SK-N-SH (cell line): ENCODE results near the gene SH3BP5L. TPM values are rescaled to one million over a fixed set of nuclear protein-coding genes. Genes with fewer than 3 reads are reported as not detected.
"Not testable (repeated sequence)": the region's sequence is repeated elsewhere in the genome, so short reads cannot be mapped to it uniquely, and the experiment has no call there.

Source experiments
- CTCF ChIA-PET: fragments of 300-600, 350-600 bp; formaldehyde crosslinking; extraction: SDS; loops from one replicate; lab custom pipeline; 2021; lab: Yijun Ruan, JAX
- POLR2A ChIA-PET: fragments of 350-600 bp; sonication (Branson Sonifier 250); formaldehyde crosslinking; extraction: SDS; loops from one replicate; lab custom pipeline; 2020; ENCODE audit warnings: antibody characterized with exemption, inconsistent platforms; lab: Yijun Ruan, JAX
- DNase-seq: peaks from one replicate; pipeline ENCODE4 v3.0.0; 2012
- H2AFZ ChIP-seq: fragments of 200-600 bp; sonication (generic); 2 replicates; pipeline ENCODE4 v1.8.1; 2016; ENCODE audit warnings: antibody characterized with exemption, mild to moderate bottlenecking, low read depth
- H3F3A ChIP-seq: fragments of 200-600 bp; sonication (generic); replicated peaks from 2 replicates; pipeline ENCODE3; 2016; ENCODE audit warnings: antibody characterized with exemption, mild to moderate bottlenecking; ENCODE audit not compliant: insufficient read depth
- H3K27ac ChIP-seq, 2 experiments: fragments of 200-500 bp in 1 of 2; fragments of 200-600 bp in 1 of 2; sonication (Bioruptor generic) in 1 of 2; sonication (generic), shearing (Covaris generic) in 1 of 2; 2 replicates each; pipeline versions ENCODE4 v1.5.1 to v1.6.1; 2014 to 2016; ENCODE audit warnings: low read depth in 2 of 2, inconsistent platforms in 1 of 2, low read length in 1 of 2, mild to moderate bottlenecking in 1 of 2, mixed read lengths in 1 of 2
- H3K27me3 ChIP-seq: fragments of 200-600 bp; sonication (generic), shearing (Covaris generic); 2 replicates; pipeline ENCODE4 v1.6.1; 2016; ENCODE audit warnings: mixed run types; ENCODE audit not compliant: insufficient read depth
- H3K36me3 ChIP-seq, 2 experiments: fragments of 200-500 bp in 1 of 2; fragments of 200-600 bp in 1 of 2; sonication (Bioruptor generic) in 1 of 2; sonication (generic) in 1 of 2; replicated peaks in 1 of 2; 2 replicates each; pipeline versions ENCODE3 to v1.5.1; 2014 to 2016; ENCODE audit warnings: low read length in 1 of 2, mild to moderate bottlenecking in 1 of 2; ENCODE audit not compliant: insufficient read depth in 2 of 2, control insufficient read depth in 1 of 2
- H3K4me1 ChIP-seq, 2 experiments: fragments of 200-500 bp in 1 of 2; fragments of 200-600 bp in 1 of 2; sonication (Bioruptor generic) in 1 of 2; sonication (generic), shearing (Covaris generic) in 1 of 2; 2 replicates each; pipeline versions ENCODE4 v1.5.1 to v1.6.1; 2014 to 2016; ENCODE audit warnings: low read depth in 1 of 2, low read length in 1 of 2, mixed run types in 1 of 2; ENCODE audit not compliant: insufficient read depth in 2 of 2, control insufficient read depth in 1 of 2
- H3K4me2 ChIP-seq: fragments of 200-600 bp; sonication (generic), shearing (Covaris generic); 2 replicates; pipeline ENCODE4 v1.6.1; 2017; ENCODE audit warnings: mixed run types
- H3K4me3 ChIP-seq, 2 experiments: fragments of 200-500 bp in 1 of 2; fragments of 200-600 bp in 1 of 2; sonication (Bioruptor generic) in 1 of 2; sonication (generic), shearing (Covaris generic) in 1 of 2; 2 replicates each; pipeline versions ENCODE4 v1.5.1 to v1.8.1; 2014 to 2016; ENCODE audit warnings: low read depth in 2 of 2, inconsistent platforms in 1 of 2, low read length in 1 of 2, mild to moderate bottlenecking in 1 of 2, mixed read lengths in 1 of 2, moderate library complexity in 1 of 2
- H3K79me2 ChIP-seq: fragments of 200-600 bp; sonication (generic); 2 replicates; pipeline ENCODE4 v1.8.1; 2017; ENCODE audit warnings: mild to moderate bottlenecking; ENCODE audit not compliant: insufficient read depth
- H3K9ac ChIP-seq: fragments of 200-600 bp; sonication (generic); 2 replicates; pipeline ENCODE4 v1.6.1; 2017; ENCODE audit warnings: mixed run types
- H3K9me2 ChIP-seq: fragments of 200-600 bp; sonication (generic); 2 replicates; pipeline ENCODE4 v1.6.1; 2017; ENCODE audit warnings: mixed run types
- H3K9me3 ChIP-seq: fragments of 200-600 bp; sonication (generic); 2 replicates; pipeline ENCODE4 v1.6.1; 2017; ENCODE audit warnings: mixed run types, mild to moderate bottlenecking, moderate library complexity
- H4K20me1 ChIP-seq: fragments of 200-600 bp; sonication (generic); 2 replicates; pipeline ENCODE4 v1.6.1; 2017; ENCODE audit warnings: mild to moderate bottlenecking, mixed run types; ENCODE audit not compliant: insufficient read depth
- GATA2 ChIP-seq: sonication (generic); formaldehyde crosslinking; IDR thresholded peaks from 2 replicates; pipeline ENCODE4 v1.5.0; 2020; ENCODE audit warnings: mild to moderate bottlenecking, missing genetic modification reagents
- NRF1 ChIP-seq: IDR thresholded peaks from 2 replicates; pipeline ENCODE4 v1.6.1; 2012; ENCODE audit warnings: low read depth, mild to moderate bottlenecking, low read length
- WGBS: methylation state at CpG from one replicate; pipeline ENCODE4 v1.1.6; 2017; ENCODE audit warnings: low lambda C conversion rate; 5-methylcytosine and 5-hydroxymethylcytosine counted together
- polyA plus RNA-seq, 3 experiments: library from polyadenylated mRNA; depleted of rRNA; stranded (reverse); fragments of >200 nt; gene quantifications; 2 replicates each; pipeline ENCODE4 v1.2.3, GENCODE V29; 2012
- TF ChIP-seq, protein P1 (sequence below): fragments of 150-350 bp; IDR thresholded peaks from 2 replicates; pipeline ENCODE4 v1.6.1; 2016; ENCODE audit warnings: mild to moderate bottlenecking, low read depth, low read length
- TF ChIP-seq, protein P2 (sequence below): IDR thresholded peaks from 2 replicates; pipeline ENCODE4; 2012
- TF ChIP-seq, protein P3 (sequence below): IDR thresholded peaks from 2 replicates; pipeline ENCODE4 v1.6.1; 2012; ENCODE audit warnings: mild to moderate bottlenecking, low read depth, low read length, moderate library complexity

SH3BP5L gene
- polyA plus RNA-seq, 1 of the 3 experiments (the other 2 are of a cell fraction): 32.1 TPM

DNA sequence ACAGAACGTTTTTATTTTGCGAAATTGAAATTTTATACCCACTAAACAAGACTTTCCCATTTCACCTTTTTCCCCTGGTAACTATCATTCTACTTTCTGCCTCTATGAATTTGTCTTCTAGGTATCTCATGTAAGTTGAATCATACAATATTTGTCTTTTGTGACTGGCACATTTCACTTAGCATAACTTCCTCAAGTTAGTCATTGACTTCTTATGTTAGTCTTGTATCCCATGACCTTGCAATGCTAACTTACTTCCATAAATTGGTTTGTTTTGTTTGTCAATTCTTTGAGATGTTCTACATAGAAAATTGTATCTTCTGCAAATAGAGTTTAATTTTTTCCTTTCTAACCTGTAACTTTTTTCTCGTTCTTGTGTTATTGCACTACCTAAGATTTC is 26.9 kb downstream of the SH3BP5L start:
- CTCF ChIA-PET: interaction anchor here (2.0 kb wide), 1 partner anchor 8 kb away, joined by 7 read pairs; no protein-coding TSS in a partner anchor
- DNase-seq: no peak
- no peaks in the 10 kb centered on the region for H3K9me3 ChIP-seq

DNA sequence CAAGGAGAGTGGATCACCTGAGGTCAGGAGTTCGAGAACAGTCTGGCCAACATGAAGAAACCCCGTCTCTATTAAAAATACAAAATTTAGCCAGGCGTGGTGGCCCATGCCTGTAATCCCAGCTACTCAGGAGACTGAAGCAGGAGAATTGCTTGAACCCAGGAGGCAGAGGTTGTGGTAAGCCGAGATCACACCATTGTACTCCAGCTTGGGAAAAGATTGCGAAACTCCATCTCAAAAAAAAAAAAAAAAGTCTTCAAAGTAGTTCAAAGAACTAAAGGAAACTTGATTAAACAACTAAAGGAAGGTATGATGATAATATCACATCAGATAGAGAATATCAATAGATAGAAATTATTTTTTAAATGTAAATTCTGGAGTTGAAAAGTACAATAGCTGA is 31.1 kb downstream of the SH3BP5L start:
- H3K9ac ChIP-seq, H3K79me2 ChIP-seq, H3F3A ChIP-seq, H3K4me1 ChIP-seq, H3K27me3 ChIP-seq, H3K9me3 ChIP-seq, H4K20me1 ChIP-seq, H3K4me2 ChIP-seq, POLR2A ChIA-PET, H3K9me2 ChIP-seq, H2AFZ ChIP-seq, H3K27ac ChIP-seq, DNase-seq, H3K4me3 ChIP-seq, H3K36me3 ChIP-seq: not testable (repeated sequence)
- CTCF ChIA-PET: interaction anchor here (0.7 to 1.9 kb wide), 4 partner anchors 11 to 19 kb away, joined by 3 to 8 read pairs (median 4); no protein-coding TSS in a partner anchor
- 7% methylated on average over 5 of the region's 5 CpGs for WGBS

More for the DNA sequence above, 26.9 kb downstream of the SH3BP5L start:
- no peak overlapping the region for H2AFZ ChIP-seq
- no peaks in the 10 kb centered on the region for H3F3A ChIP-seq
- no peaks in the 10 kb centered on the region for H3K79me2 ChIP-seq
- H3K9me2 ChIP-seq: no peaks in the 10 kb centered on the region
- H3K4me3 ChIP-seq: no peak overlapping the region
- H3K27ac ChIP-seq: no peak overlapping the region
- no peaks in the 10 kb centered on the region for H3K4me1 ChIP-seq
- POLR2A ChIA-PET: no interaction called here
- no peaks in the 10 kb centered on the region for H3K36me3 ChIP-seq
- H3K9ac ChIP-seq: no peak overlapping the region
- 22% methylated on average over 3 of the region's 3 CpGs for WGBS
- TF ChIP-seq, protein P1, sequence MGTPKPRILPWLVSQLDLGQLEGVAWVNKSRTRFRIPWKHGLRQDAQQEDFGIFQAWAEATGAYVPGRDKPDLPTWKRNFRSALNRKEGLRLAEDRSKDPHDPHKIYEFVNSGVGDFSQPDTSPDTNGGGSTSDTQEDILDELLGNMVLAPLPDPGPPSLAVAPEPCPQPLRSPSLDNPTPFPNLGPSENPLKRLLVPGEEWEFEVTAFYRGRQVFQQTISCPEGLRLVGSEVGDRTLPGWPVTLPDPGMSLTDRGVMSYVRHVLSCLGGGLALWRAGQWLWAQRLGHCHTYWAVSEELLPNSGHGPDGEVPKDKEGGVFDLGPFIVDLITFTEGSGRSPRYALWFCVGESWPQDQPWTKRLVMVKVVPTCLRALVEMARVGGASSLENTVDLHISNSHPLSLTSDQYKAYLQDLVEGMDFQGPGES: no peak
- TF ChIP-seq NRF1: no peak
- TF ChIP-seq GATA2 (CRISPR knock-in tag): no peak
- TF ChIP-seq, protein P2, sequence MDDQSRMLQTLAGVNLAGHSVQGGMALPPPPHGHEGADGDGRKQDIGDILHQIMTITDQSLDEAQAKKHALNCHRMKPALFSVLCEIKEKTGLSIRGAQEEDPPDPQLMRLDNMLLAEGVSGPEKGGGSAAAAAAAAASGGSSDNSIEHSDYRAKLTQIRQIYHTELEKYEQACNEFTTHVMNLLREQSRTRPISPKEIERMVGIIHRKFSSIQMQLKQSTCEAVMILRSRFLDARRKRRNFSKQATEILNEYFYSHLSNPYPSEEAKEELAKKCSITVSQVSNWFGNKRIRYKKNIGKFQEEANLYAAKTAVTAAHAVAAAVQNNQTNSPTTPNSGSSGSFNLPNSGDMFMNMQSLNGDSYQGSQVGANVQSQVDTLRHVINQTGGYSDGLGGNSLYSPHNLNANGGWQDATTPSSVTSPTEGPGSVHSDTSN: no peak
- TF ChIP-seq, protein P3, sequence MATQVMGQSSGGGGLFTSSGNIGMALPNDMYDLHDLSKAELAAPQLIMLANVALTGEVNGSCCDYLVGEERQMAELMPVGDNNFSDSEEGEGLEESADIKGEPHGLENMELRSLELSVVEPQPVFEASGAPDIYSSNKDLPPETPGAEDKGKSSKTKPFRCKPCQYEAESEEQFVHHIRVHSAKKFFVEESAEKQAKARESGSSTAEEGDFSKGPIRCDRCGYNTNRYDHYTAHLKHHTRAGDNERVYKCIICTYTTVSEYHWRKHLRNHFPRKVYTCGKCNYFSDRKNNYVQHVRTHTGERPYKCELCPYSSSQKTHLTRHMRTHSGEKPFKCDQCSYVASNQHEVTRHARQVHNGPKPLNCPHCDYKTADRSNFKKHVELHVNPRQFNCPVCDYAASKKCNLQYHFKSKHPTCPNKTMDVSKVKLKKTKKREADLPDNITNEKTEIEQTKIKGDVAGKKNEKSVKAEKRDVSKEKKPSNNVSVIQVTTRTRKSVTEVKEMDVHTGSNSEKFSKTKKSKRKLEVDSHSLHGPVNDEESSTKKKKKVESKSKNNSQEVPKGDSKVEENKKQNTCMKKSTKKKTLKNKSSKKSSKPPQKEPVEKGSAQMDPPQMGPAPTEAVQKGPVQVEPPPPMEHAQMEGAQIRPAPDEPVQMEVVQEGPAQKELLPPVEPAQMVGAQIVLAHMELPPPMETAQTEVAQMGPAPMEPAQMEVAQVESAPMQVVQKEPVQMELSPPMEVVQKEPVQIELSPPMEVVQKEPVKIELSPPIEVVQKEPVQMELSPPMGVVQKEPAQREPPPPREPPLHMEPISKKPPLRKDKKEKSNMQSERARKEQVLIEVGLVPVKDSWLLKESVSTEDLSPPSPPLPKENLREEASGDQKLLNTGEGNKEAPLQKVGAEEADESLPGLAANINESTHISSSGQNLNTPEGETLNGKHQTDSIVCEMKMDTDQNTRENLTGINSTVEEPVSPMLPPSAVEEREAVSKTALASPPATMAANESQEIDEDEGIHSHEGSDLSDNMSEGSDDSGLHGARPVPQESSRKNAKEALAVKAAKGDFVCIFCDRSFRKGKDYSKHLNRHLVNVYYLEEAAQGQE: no peak
- peaks cover 32% of the 10 kb centered on the region; the same call in 1 of the 2 replicates for H3K27me3 ChIP-seq
- H4K20me1 ChIP-seq: no peaks in the 10 kb centered on the region
- no peak overlapping the region for H3K4me2 ChIP-seq
